SKM-1 (cell line): ENCODE data around the gene MRPL22.
"Not testable (repeated sequence)": the region's sequence is repeated elsewhere in the genome, so short reads cannot be mapped to it uniquely, and the experiment has no call there.

ENCODE experiments used
- DNase-seq: peaks from one replicate; lab custom pipeline; 2025; ENCODE audit not compliant: unreplicated experiment; lab: John Stamatoyannopoulos, UW

Gene MRPL22

GRCh38 chr5:154939387-154939786, 1.5 kb upstream of the MRPL22 start:
- not testable (repeated sequence) for DNase-seq

- DNase-seq: no peak
Measured at GRCh38 chr5:154940375-154940771, 500 bp upstream of the MRPL22 start.

GRCh38 chr5:154943527-154943926, 2.7 kb downstream of the MRPL22 start:
- DNase-seq: no peak

- DNase-seq: no peak
Measured at GRCh38 chr5:154944716-154945115, 3.8 kb downstream of the MRPL22 start.

GRCh38 chr5:154945695-154946301, 4.9 kb downstream of the MRPL22 start:
- DNase-seq: no peak

GRCh38 chr5:154947778-154948177, 6.9 kb downstream of the MRPL22 start:
- no peak for DNase-seq

GRCh38 chr5:154948313-154948712, 7.4 kb downstream of the MRPL22 start:
- DNase-seq: no peak

- no peak for DNase-seq
Measured at GRCh38 chr5:154949781-154950180, 8.9 kb downstream of the MRPL22 start.

GRCh38 chr5:154956712-154957111, 15.8 kb downstream of the MRPL22 start:
- DNase-seq: no peak

- DNase-seq: no peak
Measured at GRCh38 chr5:154962494-154962893, 21.6 kb downstream of the MRPL22 start.

GRCh38 chr5:154966081-154966841, 25.4 kb downstream of the MRPL22 start:
- DNase-seq: no peak

- DNase-seq: no peak
Measured at GRCh38 chr5:154966874-154967273, 26.0 kb downstream of the MRPL22 start.

GRCh38 chr5:154967421-154968024, 26.6 kb downstream of the MRPL22 start:
- no peak for DNase-seq

- DNase-seq: no peak
Measured at GRCh38 chr5:154968953-154969352, 28.1 kb downstream of the MRPL22 start.

- peak; percentile 7 for DNase-seq
Measured at GRCh38 chr5:154970759-154971158, 29.9 kb downstream of the MRPL22 start.

- no peak for DNase-seq
Measured at GRCh38 chr5:154971501-154971900, 30.6 kb downstream of the MRPL22 start.

- peak; percentile 10 for DNase-seq
Measured at GRCh38 chr5:154972476-154973080, 31.7 kb downstream of the MRPL22 start.

- not testable (repeated sequence) for DNase-seq
Measured at GRCh38 chr5:154976082-154976481, 35.2 kb downstream of the MRPL22 start.

GRCh38 chr5:154977409-154977808, 36.5 kb downstream of the MRPL22 start:
- DNase-seq: no peak

- DNase-seq: not testable (repeated sequence)
Measured at GRCh38 chr5:154978294-154978693, 37.4 kb downstream of the MRPL22 start.

GRCh38 chr5:154984946-154985516, 44.2 kb downstream of the MRPL22 start:
- DNase-seq: no peak
